K562 (cell line): ENCODE data around the gene PRAC2. TPM values are rescaled to one million over a fixed set of nuclear protein-coding genes. Genes with fewer than 3 reads are reported as not detected.

Experiments
- ARID2 ChIP-seq: fragments of 450-650 bp; IDR thresholded peaks from 2 replicates; pipeline ENCODE4 v1.6.1; 2017; ENCODE audit warnings: antibody characterized with exemption, mild to moderate bottlenecking
- FIP1L1 ChIP-seq: fragments of 200-400 bp; formaldehyde crosslinking; IDR thresholded peaks from 2 replicates; pipeline ENCODE4 v1.6.1; 2018; ENCODE audit warnings: mild to moderate bottlenecking, low read depth, low read length; ENCODE audit not compliant: poor library complexity, severe bottlenecking
- HMGN3 ChIP-seq: IDR thresholded peaks from 2 replicates; pipeline ENCODE4 v1.6.1; 2011; ENCODE audit warnings: borderline replicate concordance, low read depth, mild to moderate bottlenecking, mixed read lengths, low read length; ENCODE audit not compliant: insufficient read length; ENCODE audit errors: extremely low read depth
- MEF2A ChIP-seq: IDR thresholded peaks from 2 replicates; pipeline ENCODE4 v1.6.1; 2011; ENCODE audit warnings: low read depth, mild to moderate bottlenecking, low read length, moderate library complexity; ENCODE audit not compliant: control insufficient read depth
- MTA1 ChIP-seq: fragments of 450-650 bp; IDR thresholded peaks from 2 replicates; pipeline ENCODE4 v1.6.1; 2017; ENCODE audit warnings: borderline replicate concordance
- SMARCE1 ChIP-seq: fragments of 450-650 bp; IDR thresholded peaks from 2 replicates; pipeline ENCODE4 v1.7.1; 2016; ENCODE audit warnings: mild to moderate bottlenecking
- TAL1 ChIP-seq: fragments of 450-650 bp; IDR thresholded peaks from 2 replicates; pipeline ENCODE4 v1.6.1; 2016; ENCODE audit warnings: mild to moderate bottlenecking
- ZFP36 ChIP-seq: fragments of 150-350 bp; IDR thresholded peaks from 2 replicates; pipeline ENCODE4 v1.6.1; 2018; ENCODE audit warnings: low read length, low read depth; ENCODE audit not compliant: partially characterized antibody
- ZNF407 ChIP-seq: fragments of 450-650 bp; IDR thresholded peaks from 2 replicates; pipeline ENCODE4 v1.6.1; 2016; ENCODE audit warnings: low read depth
- polyA plus RNA-seq, 8 experiments: library from polyadenylated mRNA; depleted of rRNA in 4 of 8; stranded (reverse) in 5 of 8; unstranded in 3 of 8; fragments of >200 nt; fragmentation: Nextera tagmentation in 2 of 8; fragmentation: Illumina TruSeq in 1 of 8; extraction: Ambion mirVana in 2 of 8; extraction: Trizol in 1 of 8; gene quantifications; 2 replicates each; pipeline versions ENCODE4 v1.2.1 to v1.2.3, GENCODE V29; 2011 to 2014; ENCODE audit warnings: inconsistent platforms in 1 of 8, missing spikeins in 1 of 8
- total RNA-seq, 7 experiments: library from RNA; depleted of rRNA in 6 of 7; stranded (reverse); fragments of >200 nt in 6 of 7; fragmentation: Illumina TruSeq in 2 of 7; extraction: Trizol in 2 of 7; gene quantifications; 2 replicates each; pipeline versions ENCODE4 v1.2.1 to v1.2.3, GENCODE V29; 2011 to 2021; ENCODE audit warnings: low replicate concordance in 1 of 7
- TF ChIP-seq, protein P1 (sequence below): fragments of 250-450 bp; sonication (Bioruptor Pico); IDR thresholded peaks from 2 replicates; pipeline ENCODE4 v1.8.0; 2022; ENCODE audit warnings: inconsistent platforms
- TF ChIP-seq, protein P2 (sequence below): IDR thresholded peaks from 2 replicates; pipeline ENCODE4 v1.6.1; 2016; ENCODE audit warnings: missing genetic modification characterization, missing compliant biosample characterization

The PRAC2 gene
- total and polyA plus RNA-seq, 9 of the 15 experiments (the other 6 are each of a cell fraction or from before 2014, with no cell fraction given), result not detected

DNA sequence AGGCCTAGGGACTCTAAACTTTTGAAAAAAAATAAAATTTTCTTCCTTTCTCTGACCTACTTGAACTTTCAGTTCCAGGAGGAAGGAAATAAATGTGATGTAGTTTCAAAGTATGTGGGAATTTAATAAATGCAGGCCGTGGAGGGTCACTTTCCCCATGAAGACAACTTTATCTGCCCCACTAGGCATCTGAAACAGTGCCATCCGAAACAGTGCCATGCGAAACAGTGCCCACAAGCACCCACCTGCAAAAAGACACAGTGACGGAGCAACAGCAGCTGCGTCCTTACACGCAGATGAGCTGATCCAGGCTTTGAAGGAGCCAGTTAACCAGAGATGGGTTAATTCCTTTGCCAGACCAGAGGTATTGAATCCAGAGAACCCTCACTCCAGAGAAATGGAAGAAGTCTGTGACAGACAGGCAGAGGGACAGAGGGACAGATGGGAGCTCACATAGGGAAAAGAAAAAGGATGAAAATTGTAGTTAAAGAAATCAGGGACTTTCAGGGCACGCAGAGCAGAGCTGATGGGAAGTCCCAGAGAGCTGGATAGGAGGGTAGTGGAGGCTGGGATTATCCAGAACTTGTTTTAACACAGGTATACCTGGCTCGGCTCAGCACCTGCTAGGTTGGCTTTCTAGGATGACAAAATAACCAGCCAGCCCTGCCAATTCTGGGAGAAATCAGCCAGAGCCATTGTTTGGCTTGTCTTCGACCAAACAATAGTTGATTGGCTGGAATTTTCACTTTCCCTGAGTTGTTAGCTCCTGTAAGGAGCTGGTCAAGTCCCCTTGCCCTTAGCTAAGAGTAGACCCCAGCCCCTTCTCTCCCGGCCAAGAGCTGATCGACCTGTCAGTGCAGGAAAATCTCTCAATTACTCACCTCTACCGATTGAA, 22.6 kb downstream of the PRAC2 start (continued):
- no peak for TF ChIP-seq ZNF407
- no peak for TF ChIP-seq ZFP36
- TF ChIP-seq, protein P1, sequence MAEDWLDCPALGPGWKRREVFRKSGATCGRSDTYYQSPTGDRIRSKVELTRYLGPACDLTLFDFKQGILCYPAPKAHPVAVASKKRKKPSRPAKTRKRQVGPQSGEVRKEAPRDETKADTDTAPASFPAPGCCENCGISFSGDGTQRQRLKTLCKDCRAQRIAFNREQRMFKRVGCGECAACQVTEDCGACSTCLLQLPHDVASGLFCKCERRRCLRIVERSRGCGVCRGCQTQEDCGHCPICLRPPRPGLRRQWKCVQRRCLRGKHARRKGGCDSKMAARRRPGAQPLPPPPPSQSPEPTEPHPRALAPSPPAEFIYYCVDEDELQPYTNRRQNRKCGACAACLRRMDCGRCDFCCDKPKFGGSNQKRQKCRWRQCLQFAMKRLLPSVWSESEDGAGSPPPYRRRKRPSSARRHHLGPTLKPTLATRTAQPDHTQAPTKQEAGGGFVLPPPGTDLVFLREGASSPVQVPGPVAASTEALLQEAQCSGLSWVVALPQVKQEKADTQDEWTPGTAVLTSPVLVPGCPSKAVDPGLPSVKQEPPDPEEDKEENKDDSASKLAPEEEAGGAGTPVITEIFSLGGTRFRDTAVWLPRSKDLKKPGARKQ (CRISPR knock-in tag), result no peak
- no peak for TF ChIP-seq MTA1
- no peak for TF ChIP-seq FIP1L1
- TF ChIP-seq HMGN3, result no peak
- TF ChIP-seq SMARCE1, result no peak
- TF ChIP-seq MEF2A, result no peak
- TF ChIP-seq ARID2, result no peak
- TF ChIP-seq, protein P2, sequence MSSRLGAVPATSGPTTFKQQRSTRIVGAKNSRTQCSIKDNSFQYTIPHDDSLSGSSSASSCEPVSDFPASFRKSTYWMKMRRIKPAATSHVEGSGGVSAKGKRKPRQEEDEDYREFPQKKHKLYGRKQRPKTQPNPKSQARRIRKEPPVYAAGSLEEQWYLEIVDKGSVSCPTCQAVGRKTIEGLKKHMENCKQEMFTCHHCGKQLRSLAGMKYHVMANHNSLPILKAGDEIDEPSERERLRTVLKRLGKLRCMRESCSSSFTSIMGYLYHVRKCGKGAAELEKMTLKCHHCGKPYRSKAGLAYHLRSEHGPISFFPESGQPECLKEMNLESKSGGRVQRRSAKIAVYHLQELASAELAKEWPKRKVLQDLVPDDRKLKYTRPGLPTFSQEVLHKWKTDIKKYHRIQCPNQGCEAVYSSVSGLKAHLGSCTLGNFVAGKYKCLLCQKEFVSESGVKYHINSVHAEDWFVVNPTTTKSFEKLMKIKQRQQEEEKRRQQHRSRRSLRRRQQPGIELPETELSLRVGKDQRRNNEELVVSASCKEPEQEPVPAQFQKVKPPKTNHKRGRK, result no peak
- TF ChIP-seq TAL1, result no peak
